Endothelial cell of umbilical vein (primary cell): ENCODE measurements around the gene HES3. TPM values are rescaled to one million over a fixed set of nuclear protein-coding genes. Genes with fewer than 3 reads are reported as not detected.

ENCODE experiments used
- BruUV-seq: library from RNA; stranded (reverse); fragments of 400-500 nt; replicated peaks from 2 replicates; lab custom pipeline; 2021; lab: Mats Ljungman, UMichigan
- CTCF ChIA-PET: fragments of 300-600, 350-600 bp; sonication (Branson Sonifier 250); formaldehyde crosslinking; loops from one replicate; lab custom pipeline; 2021; ENCODE audit warnings: antibody characterized with exemption, inconsistent platforms; lab: Charles Lee
- POLR2A ChIA-PET: fragments of 300-600, 350-600 bp; sonication (Branson Sonifier 250); formaldehyde crosslinking; loops from one replicate; lab custom pipeline; 2021; ENCODE audit warnings: antibody characterized with exemption, inconsistent platforms; lab: Charles Lee
- DNase-seq: peaks from one replicate; pipeline ENCODE4 v3.0.0-alpha.2; 2011; ENCODE audit warnings: low read depth, low spot score
- FAIRE-seq: peaks from 2 replicates; lab custom pipeline; 2011; peaks lifted over from hg19 to GRCh38; lab: Jason Lieb, UNC
- H2AFZ ChIP-seq: 2 replicates; pipeline ENCODE4 v1.6.0; 2012; ENCODE audit warnings: low read depth, low read length, control low read depth, inconsistent platforms
- H3K27ac ChIP-seq: 2 replicates; pipeline ENCODE4 v1.5.1; 2011; ENCODE audit warnings: low read depth, mild to moderate bottlenecking, control low read depth, low read length, moderate library complexity; ENCODE audit not compliant: insufficient read depth
- H3K27me3 ChIP-seq, 2 experiments: 2 replicates each; pipeline versions ENCODE4 v1.6.0 to v1.6.1; 2011; ENCODE audit warnings: low read length in 2 of 2, mixed read lengths in 1 of 2; ENCODE audit not compliant: control insufficient read depth in 2 of 2, insufficient read depth in 2 of 2
- H3K36me3 ChIP-seq, 2 experiments: 2 replicates in 1 of 2; 3 replicates in 1 of 2; pipeline ENCODE4 v1.5.1; 2011; ENCODE audit warnings: low read length in 2 of 2, mild to moderate bottlenecking in 1 of 2, moderate library complexity in 1 of 2; ENCODE audit not compliant: control insufficient read depth in 2 of 2, insufficient read depth in 2 of 2; ENCODE audit errors: extremely low read depth in 1 of 2
- H3K4me1 ChIP-seq: 3 replicates; pipeline ENCODE4 v1.5.1; 2011; ENCODE audit warnings: mild to moderate bottlenecking, low read length; ENCODE audit not compliant: control insufficient read depth, insufficient read depth; ENCODE audit errors: extremely low read depth
- H3K4me2 ChIP-seq: 2 replicates; pipeline ENCODE4 v1.6.1; 2011; ENCODE audit warnings: low read length, control low read depth, mixed read lengths; ENCODE audit not compliant: insufficient read depth
- H3K4me3 ChIP-seq, 3 experiments: fragments of 200-600 bp in 1 of 3; sonication (generic), shearing (Covaris generic) in 1 of 3; replicated peaks in 1 of 3; 2 replicates each; pipeline ENCODE4 v1.5.1; 2011 to 2016; ENCODE audit warnings: control low read depth in 3 of 3, low read length in 3 of 3, mild to moderate bottlenecking in 2 of 3, inconsistent platforms in 1 of 3, low read depth in 1 of 3, moderate library complexity in 1 of 3; ENCODE audit not compliant: insufficient read depth in 1 of 3
- H3K79me2 ChIP-seq: 2 replicates; pipeline ENCODE4 v1.6.0; 2012; ENCODE audit warnings: low read length, inconsistent platforms; ENCODE audit not compliant: control insufficient read depth, insufficient read depth
- H3K9ac ChIP-seq: replicated peaks from 2 replicates; pipeline ENCODE3; 2011; ENCODE audit warnings: low read length, control low read depth; ENCODE audit not compliant: insufficient read depth; ENCODE audit errors: extremely low read depth
- H3K9me1 ChIP-seq: replicated peaks from 3 replicates; pipeline ENCODE4 v1.6.0; 2011; ENCODE audit warnings: mild to moderate bottlenecking, low read length; ENCODE audit not compliant: control insufficient read depth, insufficient read depth; ENCODE audit errors: extremely low read depth
- H3K9me3 ChIP-seq: replicated peaks from 2 replicates; pipeline ENCODE4 v1.5.1; 2012; ENCODE audit warnings: low read length, inconsistent platforms; ENCODE audit not compliant: control insufficient read depth, insufficient read depth
- H4K20me1 ChIP-seq: replicated peaks from 2 replicates; pipeline ENCODE3; 2011; ENCODE audit warnings: mild to moderate bottlenecking, low read length; ENCODE audit not compliant: control insufficient read depth, insufficient read depth; ENCODE audit errors: extremely low read depth
- EZH2 ChIP-seq: IDR thresholded peaks from 2 replicates; pipeline ENCODE4 v1.6.1; 2012; ENCODE audit warnings: borderline replicate concordance, low read depth, mild to moderate bottlenecking, moderate library complexity, low read length, inconsistent platforms; ENCODE audit not compliant: severe bottlenecking
- FOS ChIP-seq: IDR thresholded peaks from 2 replicates; pipeline ENCODE4 v1.6.1; 2011; ENCODE audit warnings: mild to moderate bottlenecking, low read length, moderate library complexity, borderline replicate concordance; ENCODE audit not compliant: insufficient read depth
- GATA2 ChIP-seq: IDR thresholded peaks from 2 replicates; pipeline ENCODE4 v1.7.0; 2011; ENCODE audit warnings: low read depth, mild to moderate bottlenecking, moderate library complexity, mixed read lengths, low read length; ENCODE audit not compliant: insufficient read length, insufficient read depth
- JUN ChIP-seq: IDR thresholded peaks from 2 replicates; pipeline ENCODE4 v1.6.1; 2011; ENCODE audit warnings: borderline replicate concordance, low read depth; ENCODE audit not compliant: insufficient read length, insufficient read depth
- MYC ChIP-seq: IDR thresholded peaks from one replicate; pipeline ENCODE4 v1.6.1; 2011; ENCODE audit warnings: mild to moderate bottlenecking, low read depth, low read length
- POLR2A ChIP-seq: IDR thresholded peaks from 2 replicates; pipeline ENCODE4 v1.6.1; 2012; ENCODE audit warnings: low read depth, mild to moderate bottlenecking, control low read depth, low read length
- POLR2AphosphoS5 ChIP-seq: IDR thresholded peaks from 2 replicates; pipeline ENCODE4 v1.6.1; 2012; ENCODE audit warnings: low read depth, mild to moderate bottlenecking, control low read depth, low read length, moderate library complexity; ENCODE audit not compliant: insufficient read depth
- dilution Hi-C: fragments of 300-500 bp; cut with MboI; formaldehyde crosslinking; loops from one replicate; pipeline ENCODE4 v1.15.0; 2019; ENCODE audit warnings: low sequenced_read_pairs; ENCODE audit not compliant: extremely low pct_ligation_motif_present
- intact Hi-C: fragments of 100-400 bp; cut with micrococcal nuclease; formaldehyde crosslinking; loops from one replicate; pipeline ENCODE4 v1.10.0; 2022
- polyA plus RNA-seq, 4 experiments: library from polyadenylated mRNA; depleted of rRNA in 3 of 4; stranded (reverse) in 3 of 4; unstranded in 1 of 4; fragments of >200 nt; gene quantifications; 2 replicates each; pipeline versions ENCODE4 v1.2.1 to v1.2.3, GENCODE V29; 2011 to 2012; ENCODE audit warnings: missing spikeins in 1 of 4
- total RNA-seq: library from RNA; stranded (reverse); gene quantifications from 2 replicates; pipeline ENCODE4 v1.2.3, GENCODE V29; 2021
- TF ChIP-seq, protein P1 (sequence below), 2 donors: IDR thresholded peaks; 1 replicate in 1 of 2; 2 replicates in 1 of 2; pipeline ENCODE4 v1.5.1; 2011; ENCODE audit warnings: low read length in 2 of 2, mild to moderate bottlenecking in 2 of 2, moderate library complexity in 2 of 2, control low read depth in 1 of 2, inconsistent platforms in 1 of 2, low read depth in 1 of 2; ENCODE audit not compliant: insufficient read depth in 1 of 2; ENCODE audit errors: extremely low read depth in 1 of 2
- TF ChIP-seq, protein P2 (sequence below): IDR thresholded peaks from 2 replicates; pipeline ENCODE4 v1.6.1; 2011; ENCODE audit not compliant: insufficient read depth, insufficient read length

Gene HES3
- total and polyA plus RNA-seq, 2 donors (not counting 3 experiments of a cell fraction or from before 2014, with no cell fraction given) = not detected

DNA sequence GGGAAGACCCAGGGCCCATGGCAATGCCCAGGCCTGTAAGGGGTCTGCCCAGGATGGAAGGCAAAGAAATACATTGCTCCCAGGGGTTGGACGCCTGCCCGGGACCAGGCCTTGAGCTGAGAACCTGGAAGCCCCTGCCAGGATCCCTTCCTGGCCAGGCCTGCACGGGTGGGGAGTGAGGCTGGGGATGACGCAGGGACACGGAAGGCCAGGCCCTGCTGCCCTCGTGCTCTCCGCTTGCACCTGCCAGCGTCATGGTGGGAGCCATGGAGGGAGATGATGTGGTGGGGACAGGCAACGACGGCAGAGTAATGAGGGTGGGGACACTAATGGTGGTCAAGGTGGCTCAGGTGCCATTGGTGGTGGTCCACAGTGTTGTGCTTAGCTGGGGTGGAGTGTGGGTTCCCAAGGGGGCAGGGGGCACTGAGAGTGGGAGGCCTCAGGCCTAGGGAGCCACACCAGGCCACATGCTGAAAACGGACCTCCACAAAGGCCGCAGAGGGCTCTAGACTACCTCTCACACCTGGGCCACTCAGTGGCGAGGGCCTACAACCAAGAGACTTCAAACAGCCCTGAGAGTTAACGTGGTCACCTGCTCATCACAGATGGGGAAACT, 4.3 kb downstream of the HES3 start:
- no peak overlapping the region for H3K27ac ChIP-seq
- peaks cover 17 to 24% of the 10 kb centered on the region in 2 experiments for H3K27me3 ChIP-seq
- H3K9me1 ChIP-seq = no peaks in the 10 kb centered on the region
- H3K9me3 ChIP-seq = no peaks in the 10 kb centered on the region
- no TSS peak for BruUV-seq
- DNase-seq (no peak), FAIRE-seq (no peak)
- no peak overlapping the region for H3K4me2 ChIP-seq
- no peaks in the 10 kb centered on the region for H3K79me2 ChIP-seq
- dilution Hi-C loops = no loop called here
- intact Hi-C loops = no loop called here
- ChIA-PET CTCF (interaction anchor here (1.2 to 7.8 kb wide), 11 partner anchors 10 to 189 kb away, joined by 3 to 208 read pairs (median 13); partner anchors contain the start of genes ACOT7 and RNF207), POLR2A (interaction anchor here (0.6 kb wide), 1 partner anchor 216 kb away, joined by 3 read pairs; no protein-coding TSS in a partner anchor)
- no peaks in the 10 kb centered on the region for H3K36me3 ChIP-seq
- TF ChIP-seq JUN = no peak
- TF ChIP-seq, protein P1, sequence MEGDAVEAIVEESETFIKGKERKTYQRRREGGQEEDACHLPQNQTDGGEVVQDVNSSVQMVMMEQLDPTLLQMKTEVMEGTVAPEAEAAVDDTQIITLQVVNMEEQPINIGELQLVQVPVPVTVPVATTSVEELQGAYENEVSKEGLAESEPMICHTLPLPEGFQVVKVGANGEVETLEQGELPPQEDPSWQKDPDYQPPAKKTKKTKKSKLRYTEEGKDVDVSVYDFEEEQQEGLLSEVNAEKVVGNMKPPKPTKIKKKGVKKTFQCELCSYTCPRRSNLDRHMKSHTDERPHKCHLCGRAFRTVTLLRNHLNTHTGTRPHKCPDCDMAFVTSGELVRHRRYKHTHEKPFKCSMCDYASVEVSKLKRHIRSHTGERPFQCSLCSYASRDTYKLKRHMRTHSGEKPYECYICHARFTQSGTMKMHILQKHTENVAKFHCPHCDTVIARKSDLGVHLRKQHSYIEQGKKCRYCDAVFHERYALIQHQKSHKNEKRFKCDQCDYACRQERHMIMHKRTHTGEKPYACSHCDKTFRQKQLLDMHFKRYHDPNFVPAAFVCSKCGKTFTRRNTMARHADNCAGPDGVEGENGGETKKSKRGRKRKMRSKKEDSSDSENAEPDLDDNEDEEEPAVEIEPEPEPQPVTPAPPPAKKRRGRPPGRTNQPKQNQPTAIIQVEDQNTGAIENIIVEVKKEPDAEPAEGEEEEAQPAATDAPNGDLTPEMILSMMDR (IDR thresholded peaks at IDR 0.05; ENCODE audit: extremely low read depth in 1 of 2, insufficient read depth in 1 of 2, low read depth in 1 of 2, low read length in 2 of 2) = no peak
- TF ChIP-seq, protein P2, sequence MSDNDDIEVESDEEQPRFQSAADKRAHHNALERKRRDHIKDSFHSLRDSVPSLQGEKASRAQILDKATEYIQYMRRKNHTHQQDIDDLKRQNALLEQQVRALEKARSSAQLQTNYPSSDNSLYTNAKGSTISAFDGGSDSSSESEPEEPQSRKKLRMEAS = no peak
- TF ChIP-seq MYC = no peak
- no peak for TF ChIP-seq EZH2
- TF ChIP-seq POLR2AphosphoS5 = no peak
- no peak for TF ChIP-seq FOS
- no peak for TF ChIP-seq GATA2
- TF ChIP-seq POLR2A = no peak
- H3K4me1 ChIP-seq = peaks cover 5% of the 10 kb centered on the region
- H3K4me3 ChIP-seq = no peak overlapping the region
- H4K20me1 ChIP-seq = no peaks in the 10 kb centered on the region
- no peak overlapping the region for H2AFZ ChIP-seq
- no peak overlapping the region for H3K9ac ChIP-seq
